AG09319 (cell line): ENCODE data around the gene AGTRAP.

Source experiments
- DNase-seq: peaks from one replicate; pipeline ENCODE4 v3.0.0-alpha.2; 2010; ENCODE audit warnings: low read depth; ENCODE audit errors: extremely low read depth
- CTCF ChIP-seq: IDR thresholded peaks from 2 replicates; pipeline ENCODE4 v1.5.1; 2011; ENCODE audit warnings: low read depth, mild to moderate bottlenecking, inconsistent platforms, low read length, moderate library complexity

AGTRAP gene

GRCh38 chr1:11707621-11708276, 28.2 kb upstream of the AGTRAP start:
- no peak for DNase-seq
- TF ChIP-seq CTCF = no peak

GRCh38 chr1:11708554-11709350, 27.2 kb upstream of the AGTRAP start:
- no peak for DNase-seq
- TF ChIP-seq CTCF = no peak

GRCh38 chr1:11711490-11711889, 24.4 kb upstream of the AGTRAP start:
- no peak for DNase-seq
- TF ChIP-seq CTCF = no peak

GRCh38 chr1:11712285-11712684, 23.7 kb upstream of the AGTRAP start:
- no peak for DNase-seq
- no peak for TF ChIP-seq CTCF

GRCh38 chr1:11713095-11713494, 22.8 kb upstream of the AGTRAP start:
- TF ChIP-seq CTCF = no peak
- DNase-seq = no peak

- TF ChIP-seq CTCF = no peak
- DNase-seq = no peak
These were observed 20.9 kb upstream of the AGTRAP start for GRCh38 chr1:11714831-11715575.
